GM12878 (cell line): ENCODE data around the gene CIROP. TPM values are rescaled to one million over a fixed set of nuclear protein-coding genes. Genes with fewer than 3 reads are reported as not detected.

Experiments used
- ATAC-seq: fragments of 200-7000 bp; cut with Tn5 transposase; 3 replicates; pipeline ENCODE4 v1.9.1; 2020; ENCODE audit warnings: mild to moderate bottlenecking, moderate library complexity
- BruUV-seq: library from RNA; stranded (reverse); fragments of 400-500 nt; replicated peaks from 2 replicates; lab custom pipeline; 2021; lab: Mats Ljungman, UMichigan
- CTCF ChIA-PET: fragments of 300-600 bp; sonication (Branson Sonifier 250); formaldehyde crosslinking; extraction: SDS; loops from one replicate; lab custom pipeline; 2021; ENCODE audit warnings: inconsistent platforms; lab: Yijun Ruan, JAX
- POLR2A ChIA-PET: fragments of 350-600 bp; formaldehyde crosslinking; extraction: SDS; loops from one replicate; lab custom pipeline; 2021; ENCODE audit warnings: inconsistent platforms; lab: Charles Lee
- RAD21 ChIA-PET: fragments of 300-600 bp; sonication (Branson Sonifier 250); formaldehyde crosslinking; loops from one replicate; lab custom pipeline; 2023; ENCODE audit warnings: antibody characterized with exemption; ENCODE audit not compliant: unreplicated experiment; lab: Charles Lee
- SMC1A ChIA-PET: fragments of 300-600 bp; sonication (Branson Sonifier 250); formaldehyde crosslinking; loops from one replicate; lab custom pipeline; 2023; ENCODE audit not compliant: unreplicated experiment, uncharacterized antibody; lab: Charles Lee
- DNase-seq: peaks from one replicate; pipeline ENCODE4 v3.0.0-alpha.2; 2011; ENCODE audit warnings: low read depth, low spot score
- FAIRE-seq: peaks from 3 replicates; lab custom pipeline; 2011; peaks lifted over from hg19 to GRCh38; lab: Jason Lieb, UNC
- H2AFZ ChIP-seq: 2 replicates; pipeline ENCODE4 v1.6.0; 2011; ENCODE audit warnings: low read depth, low read length, control low read depth; ENCODE audit not compliant: control insufficient read depth
- H3K27ac ChIP-seq: 2 replicates; pipeline ENCODE4 v1.5.1; 2011; ENCODE audit warnings: control low read depth; ENCODE audit not compliant: control insufficient read depth, insufficient read depth
- H3K27me3 ChIP-seq, 2 experiments: replicated peaks in 1 of 2; 2 replicates each; pipeline versions ENCODE4 v1.6.0 to v1.6.1; 2011; ENCODE audit warnings: low read length in 1 of 2; ENCODE audit not compliant: control insufficient read depth in 2 of 2, insufficient read depth in 2 of 2
- H3K36me3 ChIP-seq, 2 experiments: 2 replicates each; pipeline ENCODE4 v1.5.1; 2011; ENCODE audit warnings: low read length in 1 of 2; ENCODE audit not compliant: control insufficient read depth in 2 of 2, insufficient read depth in 2 of 2
- H3K4me1 ChIP-seq: 2 replicates; pipeline ENCODE4 v1.6.1; 2011; ENCODE audit warnings: mild to moderate bottlenecking, low read length, moderate library complexity, mixed read lengths; ENCODE audit not compliant: control insufficient read depth, insufficient read depth
- H3K4me2 ChIP-seq: 2 replicates; pipeline ENCODE4 v1.6.0; 2011; ENCODE audit warnings: control low read depth; ENCODE audit not compliant: control insufficient read depth, insufficient read depth
- H3K4me3 ChIP-seq: fragments of 200-600 bp; sonication (generic); 2 replicates; pipeline ENCODE4 v1.5.1; 2016
- H3K79me2 ChIP-seq: 2 replicates; pipeline ENCODE4 v1.6.0; 2011; ENCODE audit warnings: low read length; ENCODE audit not compliant: control insufficient read depth, insufficient read depth
- H3K9ac ChIP-seq: 2 replicates; pipeline ENCODE4 v1.8.0; 2011; ENCODE audit warnings: low read length, control low read depth, mixed read lengths; ENCODE audit not compliant: control insufficient read depth, insufficient read depth
- H3K9me3 ChIP-seq: replicated peaks from 3 replicates; pipeline ENCODE4 v1.5.1; 2011; ENCODE audit warnings: mild to moderate bottlenecking, low read length; ENCODE audit not compliant: control insufficient read depth, insufficient read depth
- H4K20me1 ChIP-seq: 2 replicates; pipeline ENCODE4 v1.6.0; 2011; ENCODE audit not compliant: control insufficient read depth, insufficient read depth
- CTCF ChIP-seq, 3 experiments: IDR thresholded peaks in 2 of 3; conservative IDR thresholded peaks in 1 of 3; 2 replicates each; pipeline ENCODE4 v1.5.1; 2011; ENCODE audit warnings: low read depth in 3 of 3, low read length in 3 of 3, mild to moderate bottlenecking in 3 of 3, control low read depth in 2 of 3, moderate library complexity in 2 of 3, inconsistent platforms in 1 of 3, mixed read lengths in 1 of 3; ENCODE audit not compliant: control insufficient read depth in 2 of 3, insufficient read depth in 1 of 3; ENCODE audit errors: extremely low read depth in 1 of 3
- IKZF2 ChIP-seq, 2 experiments: fragments of 450-650 bp; IDR thresholded peaks; 2 replicates each; pipeline ENCODE4 v1.6.1; 2017; ENCODE audit warnings: mild to moderate bottlenecking in 2 of 2, moderate library complexity in 2 of 2
- KDM1A ChIP-seq: fragments of 200-600 bp; sonication (generic); IDR thresholded peaks from 2 replicates; pipeline ENCODE4 v1.6.1; 2016; ENCODE audit warnings: borderline replicate concordance
- RAD51 ChIP-seq: fragments of 450-650 bp; IDR thresholded peaks from 2 replicates; pipeline ENCODE4 v1.6.1; 2016; ENCODE audit warnings: moderate library complexity, mild to moderate bottlenecking, inconsistent platforms
- SUPT20H ChIP-seq: IDR thresholded peaks from 2 replicates; pipeline ENCODE4 v1.6.1; 2011; ENCODE audit warnings: low read depth, mild to moderate bottlenecking, low read length, moderate library complexity, borderline replicate concordance; ENCODE audit not compliant: control insufficient read depth
- TARDBP ChIP-seq: IDR thresholded peaks from 2 replicates; pipeline ENCODE4 v1.6.1; 2016; ENCODE audit warnings: borderline replicate concordance
- ZNF622 ChIP-seq: fragments of 450-650 bp; IDR thresholded peaks from 2 replicates; pipeline ENCODE4 v1.6.1; 2017; ENCODE audit warnings: mild to moderate bottlenecking, inconsistent platforms
- WGBS: methylation state at CpG from one replicate; pipeline ENCODE4 v1.1.6; 2016; ENCODE audit warnings: low lambda C conversion rate; ENCODE audit not compliant: insufficient replicate concordance, insufficient coverage; ENCODE audit errors: missing lambda C conversion rate; 5-methylcytosine and 5-hydroxymethylcytosine counted together
- in situ Hi-C: fragments of 300-500 bp; cut with MboI; formaldehyde crosslinking; loops from 9 replicates; pipeline ENCODE4 v1.14.3; 2018; ENCODE audit warnings: mixed read lengths
- intact Hi-C: fragments of 100-400 bp; cut with micrococcal nuclease; formaldehyde crosslinking; loops from one replicate; pipeline ENCODE4 v1.14.2; 2022; ENCODE audit not compliant: unreplicated experiment
- polyA plus RNA-seq, 11 experiments: library from polyadenylated mRNA; depleted of rRNA in 4 of 11; unstranded in 6 of 11; stranded (reverse) in 5 of 11; fragments of >200 nt; fragmentation: Nextera tagmentation in 4 of 11; fragmentation: Illumina TruSeq in 1 of 11; extraction: Ambion mirVana in 4 of 11; extraction: Trizol in 1 of 11; gene quantifications; 1 replicate in 1 of 11; 2 replicates in 10 of 11; pipeline versions ENCODE4 v1.2.1 to v1.2.3, GENCODE V29; 2011 to 2016; ENCODE audit warnings: inconsistent platforms in 2 of 11, missing spikeins in 2 of 11, low read depth in 1 of 11
- total RNA-seq, 4 experiments: library from RNA; depleted of rRNA in 3 of 4; stranded (reverse); fragments of >200 nt in 3 of 4; fragmentation: Illumina TruSeq in 1 of 4; extraction: Trizol in 1 of 4; gene quantifications; 2 replicates each; pipeline versions ENCODE4 v1.2.1 to v1.2.3, GENCODE V29; 2013 to 2021
- TF ChIP-seq, protein P1 (sequence below): fragments of 450-650 bp; IDR thresholded peaks from 2 replicates; pipeline ENCODE4 v1.6.1; 2018; ENCODE audit warnings: mild to moderate bottlenecking, low read depth, moderate library complexity; ENCODE audit not compliant: partially characterized antibody

CIROP gene
- total and polyA plus RNA-seq, 10 of the 15 experiments (the other 5 are each of a cell fraction or from before 2014, with no cell fraction given): not detected

DNA sequence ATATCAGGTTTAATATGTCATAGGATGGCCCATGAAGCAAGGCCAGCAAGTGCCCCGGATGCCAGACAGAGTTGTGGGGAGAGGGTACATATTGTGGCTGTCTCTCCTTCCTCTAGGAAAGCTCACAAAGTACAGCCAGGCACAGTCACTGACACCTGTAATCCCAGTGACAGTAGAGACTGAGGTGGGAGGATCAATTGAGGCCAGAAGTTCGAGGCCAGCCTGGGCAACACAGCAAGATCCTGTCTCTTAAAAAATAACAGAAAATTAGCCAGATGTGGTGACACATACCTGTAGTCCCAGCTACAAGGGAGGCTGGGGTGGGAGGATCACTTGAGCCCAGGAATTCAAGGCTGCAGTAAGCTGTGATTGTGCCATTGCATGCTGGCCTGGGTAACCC lies 46.6 kb upstream of the CIROP start:
- Histone ChIP-seq H3K4me3 (no peak overlapping the region), H4K20me1 (no peaks in the 10 kb centered on the region; the same call in 1 of the 2 replicates), H3K9ac (no peak overlapping the region), H3K36me3 (no peaks in the 10 kb centered on the region), H3K27ac (no peak overlapping the region), H3K27me3 (peaks cover 2% of the 10 kb centered on the region in 2 experiments), H3K79me2 (no peaks in the 10 kb centered on the region), H3K4me1 (no peaks in the 10 kb centered on the region; the same call in 1 of the 2 replicates), H3K9me3 (no peaks in the 10 kb centered on the region), H2AFZ (no peak overlapping the region), H3K4me2 (no peak overlapping the region)
- RAD21 ChIA-PET: no interaction called here
- intact Hi-C loops: no loop called here
- TF ChIP-seq, protein P1, sequence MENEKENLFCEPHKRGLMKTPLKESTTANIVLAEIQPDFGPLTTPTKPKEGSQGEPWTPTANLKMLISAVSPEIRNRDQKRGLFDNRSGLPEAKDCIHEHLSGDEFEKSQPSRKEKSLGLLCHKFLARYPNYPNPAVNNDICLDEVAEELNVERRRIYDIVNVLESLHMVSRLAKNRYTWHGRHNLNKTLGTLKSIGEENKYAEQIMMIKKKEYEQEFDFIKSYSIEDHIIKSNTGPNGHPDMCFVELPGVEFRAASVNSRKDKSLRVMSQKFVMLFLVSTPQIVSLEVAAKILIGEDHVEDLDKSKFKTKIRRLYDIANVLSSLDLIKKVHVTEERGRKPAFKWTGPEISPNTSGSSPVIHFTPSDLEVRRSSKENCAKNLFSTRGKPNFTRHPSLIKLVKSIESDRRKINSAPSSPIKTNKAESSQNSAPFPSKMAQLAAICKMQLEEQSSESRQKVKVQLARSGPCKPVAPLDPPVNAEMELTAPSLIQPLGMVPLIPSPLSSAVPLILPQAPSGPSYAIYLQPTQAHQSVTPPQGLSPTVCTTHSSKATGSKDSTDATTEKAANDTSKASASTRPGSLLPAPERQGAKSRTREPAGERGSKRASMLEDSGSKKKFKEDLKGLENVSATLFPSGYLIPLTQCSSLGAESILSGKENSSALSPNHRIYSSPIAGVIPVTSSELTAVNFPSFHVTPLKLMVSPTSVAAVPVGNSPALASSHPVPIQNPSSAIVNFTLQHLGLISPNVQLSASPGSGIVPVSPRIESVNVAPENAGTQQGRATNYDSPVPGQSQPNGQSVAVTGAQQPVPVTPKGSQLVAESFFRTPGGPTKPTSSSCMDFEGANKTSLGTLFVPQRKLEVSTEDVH: no peak
- no peak for TF ChIP-seq SUPT20H
- TF ChIP-seq RAD51: no peak
- TF ChIP-seq IKZF2 (IDR thresholded peaks at IDR 0.05): no peak
- TF ChIP-seq TARDBP: no peak
- TF ChIP-seq KDM1A: no peak
- no peak for TF ChIP-seq ZNF622
- TF ChIP-seq CTCF (IDR thresholded peaks at IDR 0.05 in 2 of 3, conservative IDR thresholded peaks at IDR 0.05 in 1 of 3; ENCODE audit: control insufficient read depth in 2 of 3, extremely low read depth in 1 of 3, insufficient read depth in 1 of 3, low read depth in 3 of 3, low read length in 3 of 3): no peak
- DNase-seq: no peak
- WGBS: 18% methylated on average over 2 of the region's 2 CpGs
- no peak for FAIRE-seq
- SMC1A ChIA-PET: interaction anchor here (1.0 kb wide), 1 partner anchor 82 kb away, joined by 3 read pairs; no protein-coding TSS in a partner anchor
- CTCF ChIA-PET: interaction anchor here (0.6 to 1.6 kb wide), 2 partner anchors 31 to 698 kb away, joined by 3 to 7 read pairs; no protein-coding TSS in a partner anchor
- in situ Hi-C loops: no loop called here
- BruUV-seq: no TSS peak
- POLR2A ChIA-PET: no interaction called here
- ATAC-seq: no peak
